Liver (tissue), 9 donors: ENCODE results near the gene MELK. TPM values are rescaled to one million over a fixed set of nuclear protein-coding genes. Genes with fewer than 3 reads are reported as not detected.

Source experiments
- DNase-seq: peaks from one replicate; pipeline ENCODE4 v3.0.0-alpha.2; 2017; ENCODE audit warnings: low spot score
- H3K27ac ChIP-seq, 2 donors: one replicate each; pipeline ENCODE4 v1.7.0; 2013; ENCODE audit warnings: inconsistent platforms in 2 of 2, low read length in 2 of 2, control low read depth in 1 of 2, low read depth in 1 of 2, mild to moderate bottlenecking in 1 of 2
- H3K27me3 ChIP-seq, 4 donors: one replicate each; pipeline versions ENCODE4 v1.6.1 to v1.7.0; 2013; ENCODE audit warnings: low read length in 3 of 4, inconsistent platforms in 1 of 4, mild to moderate bottlenecking in 1 of 4, moderate library complexity in 1 of 4; ENCODE audit not compliant: control insufficient read depth in 4 of 4, insufficient read depth in 4 of 4
- H3K36me3 ChIP-seq, 4 donors: one replicate each; pipeline versions ENCODE4 v1.6.1 to v1.7.0; 2013; ENCODE audit warnings: low read length in 3 of 4, mild to moderate bottlenecking in 3 of 4, low read depth in 1 of 4, moderate library complexity in 1 of 4; ENCODE audit not compliant: control insufficient read depth in 4 of 4, insufficient read depth in 3 of 4
- H3K4me1 ChIP-seq, 4 donors: one replicate each; pipeline versions ENCODE4 v1.6.1 to v1.7.0; 2013; ENCODE audit warnings: low read length in 3 of 4, mild to moderate bottlenecking in 3 of 4, moderate library complexity in 1 of 4; ENCODE audit not compliant: control insufficient read depth in 4 of 4, insufficient read depth in 4 of 4
- H3K4me3 ChIP-seq, 3 donors: one replicate each; pipeline versions ENCODE4 v1.6.1 to v1.7.0; 2013; ENCODE audit warnings: low read length in 3 of 3, control low read depth in 1 of 3, low read depth in 1 of 3, mild to moderate bottlenecking in 1 of 3
- H3K9ac ChIP-seq, 2 donors: one replicate each; pipeline ENCODE4 v1.7.0; 2013; ENCODE audit warnings: low read length in 2 of 2, mild to moderate bottlenecking in 2 of 2, moderate library complexity in 2 of 2, control low read depth in 1 of 2, low read depth in 1 of 2
- H3K9me3 ChIP-seq, 4 donors: one replicate each; pipeline versions ENCODE4 v1.6.1 to v1.7.0; 2013; ENCODE audit warnings: low read length in 3 of 4; ENCODE audit not compliant: control insufficient read depth in 4 of 4
- ATF3 ChIP-seq: IDR thresholded peaks from 2 replicates; pipeline ENCODE4 v1.6.1; 2016; ENCODE audit warnings: antibody characterized with exemption
- EGR1 ChIP-seq, 2 donors: IDR thresholded peaks; 2 replicates each; pipeline ENCODE4 v1.6.1; 2016 to 2018; ENCODE audit warnings: antibody characterized with exemption in 2 of 2, low read depth in 2 of 2
- FOXA1 ChIP-seq: IDR thresholded peaks from 2 replicates; pipeline ENCODE4 v1.6.1; 2016; ENCODE audit warnings: antibody characterized with exemption
- FOXA2 ChIP-seq: IDR thresholded peaks from 2 replicates; pipeline ENCODE4 v1.6.1; 2016; ENCODE audit warnings: antibody characterized with exemption
- HNF4G ChIP-seq: IDR thresholded peaks from 2 replicates; pipeline ENCODE4 v1.6.1; 2016; ENCODE audit warnings: antibody characterized with exemption
- JUND ChIP-seq, 2 donors: IDR thresholded peaks; 2 replicates each; pipeline ENCODE4 v1.6.1; 2016; ENCODE audit warnings: antibody characterized with exemption in 2 of 2
- RAD21 ChIP-seq, 2 donors: IDR thresholded peaks; 2 replicates each; pipeline ENCODE4 v1.6.1; 2016; ENCODE audit warnings: antibody characterized with exemption in 2 of 2, mild to moderate bottlenecking in 2 of 2
- REST ChIP-seq: IDR thresholded peaks from 2 replicates; pipeline ENCODE4 v1.6.1; 2016; ENCODE audit warnings: antibody characterized with exemption, mild to moderate bottlenecking
- RXRA ChIP-seq, 2 donors: IDR thresholded peaks; 2 replicates each; pipeline ENCODE4 v1.6.1; 2017 to 2018; ENCODE audit warnings: antibody characterized with exemption in 2 of 2, mild to moderate bottlenecking in 1 of 2
- TAF1 ChIP-seq: conservative IDR thresholded peaks from 2 replicates; pipeline ENCODE4 v1.6.1; 2016; ENCODE audit warnings: antibody characterized with exemption, mild to moderate bottlenecking
- YY1 ChIP-seq: IDR thresholded peaks from 2 replicates; pipeline ENCODE4 v1.6.1; 2016; ENCODE audit warnings: antibody characterized with exemption, mild to moderate bottlenecking
- WGBS: extraction: QIAGEN DNeasy Blood & Tissue Kit; methylation state at CpG from one replicate; pipeline ENCODE4 v1.1.7; 2013; 5-methylcytosine and 5-hydroxymethylcytosine counted together
- polyA plus RNA-seq, 2 donors: library from polyadenylated mRNA; stranded (reverse) in 1 of 2; unstranded in 1 of 2; fragments of 200-250 nt in 1 of 2; fragments of >200 nt in 1 of 2; fragmentation: Nextera tagmentation in 1 of 2; extraction: Ambion mirVana in 1 of 2; gene quantifications; one replicate each; pipeline versions ENCODE4 v1.2.1 to v1.2.3, GENCODE V29; 2013 to 2015
- total RNA-seq, 2 donors: library from RNA; depleted of rRNA; stranded (reverse); fragments of >200 nt; gene quantifications; one replicate each; pipeline ENCODE4 v1.2.3, GENCODE V29; 2014
- donor health status: healthy.
- donor health status: healthy.
- donor health status: healthy.
- donor health status: healthy.
- donor health status: healthy.

Gene MELK
- total and polyA plus RNA-seq, 4 donors = 0.08 to 19.5 (median 1.0) TPM

- Histone ChIP-seq H3K27ac (no peak overlapping the region), H3K9ac (no peak overlapping the region), H3K4me3 (no peak overlapping the region), H3K36me3 (no peaks in the 10 kb centered on the region), H3K27me3 (no peaks in the 10 kb centered on the region), H3K4me1 (no peaks in the 10 kb centered on the region), H3K9me3 (no peaks in the 10 kb centered on the region)
- DNase-seq = no peak
- 84% methylated on average over 2 of the region's 2 CpGs for WGBS
- TF ChIP-seq FOXA2 (no peak), RXRA (IDR thresholded peaks at IDR 0.05) (no peak), EGR1 (IDR thresholded peaks at IDR 0.05; ENCODE audit: low read depth in 2 of 2) (no peak), ATF3 (no peak), TAF1 (no peak)
Observed at GRCh38 chr9:36637491-36638270, 65.0 kb downstream of the MELK start.

- no peak overlapping the region for H3K9ac ChIP-seq
- H3K4me1 ChIP-seq = no peaks in the 10 kb centered on the region
- H3K4me3 ChIP-seq = no peak overlapping the region
- no peak for TF ChIP-seq TAF1
- TF ChIP-seq FOXA1 = no peak
- no peak for TF ChIP-seq HNF4G
- no peak for TF ChIP-seq JUND (IDR thresholded peaks at IDR 0.05)
- no peak for TF ChIP-seq RAD21 (IDR thresholded peaks at IDR 0.05)
- no peak for TF ChIP-seq YY1
- TF ChIP-seq REST = no peak
- TF ChIP-seq RXRA (IDR thresholded peaks at IDR 0.05) = no peak
- no peaks in the 10 kb centered on the region for H3K36me3 ChIP-seq
- H3K27ac ChIP-seq = no peak overlapping the region
- no peak for DNase-seq
- H3K27me3 ChIP-seq = no peaks in the 10 kb centered on the region
- WGBS = 95% methylated on average over 6 of the region's 6 CpGs
- no peaks in the 10 kb centered on the region for H3K9me3 ChIP-seq
Observed at GRCh38 chr9:36640771-36641381, 68.2 kb downstream of the MELK start.

GRCh38 chr9:36642817-36643216, 70.1 kb downstream of the MELK start:
- DNase-seq = no peak
- Histone ChIP-seq H3K4me3 (no peak overlapping the region), H3K27ac (no peak overlapping the region), H3K4me1 (no peaks in the 10 kb centered on the region), H3K9me3 (peaks cover 0 to 3% (median 0%) of the 10 kb centered on the region in 4 donors), H3K27me3 (no peaks in the 10 kb centered on the region), H3K9ac (no peak overlapping the region), H3K36me3 (no peaks in the 10 kb centered on the region)
- TF ChIP-seq FOXA1 = no peak
- 97% methylated on average over 6 of the region's 6 CpGs for WGBS
